ENCODE measurements around the gene GSG1.

Gene GSG1

DNA sequence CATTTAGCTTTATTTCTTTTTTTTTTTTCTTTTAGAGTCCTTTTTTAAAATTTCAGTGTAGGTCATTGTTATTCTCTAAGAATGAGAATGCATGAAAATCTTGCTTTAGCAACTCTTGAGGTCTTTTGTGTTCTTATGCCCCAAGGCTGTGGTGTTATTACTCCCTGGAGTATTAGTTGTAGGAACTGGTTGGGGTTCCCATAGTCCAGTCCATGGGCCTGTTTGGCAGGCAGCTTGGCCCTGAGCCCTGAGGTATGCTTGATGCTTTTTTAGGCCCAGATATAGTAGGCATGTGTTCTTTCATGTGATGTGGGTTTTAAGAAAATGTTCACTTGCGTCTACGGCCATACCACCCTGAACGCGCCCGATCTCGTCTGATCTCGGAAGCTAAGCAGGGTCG is 57.7 kb downstream of the GSG1 start:
- DNase-seq (ENCODE audit: low spot score) (no peak), ATAC-seq (ENCODE audit: low read depth) (no peak)
- no peaks in the 10 kb centered on the region for H3K4me1 ChIP-seq (ENCODE audit: insufficient read depth, poor library complexity, severe bottlenecking)

DNA sequence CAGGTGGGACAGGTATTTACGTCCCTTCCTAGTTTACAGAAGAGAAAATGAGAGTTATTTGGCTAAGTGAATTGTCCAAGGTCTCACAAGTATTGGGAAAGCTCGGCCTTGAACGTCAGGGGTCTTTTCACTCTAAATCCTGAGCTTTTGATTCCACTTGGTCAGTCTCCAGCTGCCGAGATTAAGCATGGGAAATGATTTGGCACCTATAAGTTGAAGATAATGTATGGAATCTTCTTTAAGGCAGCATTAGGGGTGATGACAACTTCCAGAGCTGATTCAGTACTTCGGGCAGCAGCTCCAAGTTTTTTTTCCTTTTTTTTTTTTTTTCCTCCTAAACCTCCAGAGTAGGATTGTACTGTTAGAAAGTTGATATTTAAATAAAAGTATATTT is 58.6 kb downstream of the GSG1 start:
- no peaks in the 10 kb centered on the region for H3K9me3 ChIP-seq (ENCODE audit: severe bottlenecking)
- TF ChIP-seq, protein P1, sequence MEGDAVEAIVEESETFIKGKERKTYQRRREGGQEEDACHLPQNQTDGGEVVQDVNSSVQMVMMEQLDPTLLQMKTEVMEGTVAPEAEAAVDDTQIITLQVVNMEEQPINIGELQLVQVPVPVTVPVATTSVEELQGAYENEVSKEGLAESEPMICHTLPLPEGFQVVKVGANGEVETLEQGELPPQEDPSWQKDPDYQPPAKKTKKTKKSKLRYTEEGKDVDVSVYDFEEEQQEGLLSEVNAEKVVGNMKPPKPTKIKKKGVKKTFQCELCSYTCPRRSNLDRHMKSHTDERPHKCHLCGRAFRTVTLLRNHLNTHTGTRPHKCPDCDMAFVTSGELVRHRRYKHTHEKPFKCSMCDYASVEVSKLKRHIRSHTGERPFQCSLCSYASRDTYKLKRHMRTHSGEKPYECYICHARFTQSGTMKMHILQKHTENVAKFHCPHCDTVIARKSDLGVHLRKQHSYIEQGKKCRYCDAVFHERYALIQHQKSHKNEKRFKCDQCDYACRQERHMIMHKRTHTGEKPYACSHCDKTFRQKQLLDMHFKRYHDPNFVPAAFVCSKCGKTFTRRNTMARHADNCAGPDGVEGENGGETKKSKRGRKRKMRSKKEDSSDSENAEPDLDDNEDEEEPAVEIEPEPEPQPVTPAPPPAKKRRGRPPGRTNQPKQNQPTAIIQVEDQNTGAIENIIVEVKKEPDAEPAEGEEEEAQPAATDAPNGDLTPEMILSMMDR (IDR thresholded peaks at IDR 0.05; ENCODE audit: poor library complexity, severe bottlenecking), result no peak
- no peaks in the 10 kb centered on the region for H3K4me1 ChIP-seq (ENCODE audit: insufficient read depth, poor library complexity, severe bottlenecking)
- H3K27me3 ChIP-seq (ENCODE audit: insufficient read depth, poor library complexity, severe bottlenecking), result no peaks in the 10 kb centered on the region
- H3K27ac ChIP-seq (ENCODE audit: poor library complexity, severe bottlenecking), result no peak overlapping the region
- peak overlapping the region; percentile 77 for H3K4me3 ChIP-seq (ENCODE audit: severe bottlenecking)
- no peak for DNase-seq (ENCODE audit: low spot score)
- no peaks in the 10 kb centered on the region for H3K36me3 ChIP-seq (ENCODE audit: low read depth)
- no peak for ATAC-seq (ENCODE audit: low read depth)

More for the DNA sequence above, 57.7 kb downstream of the GSG1 start:
- TF ChIP-seq, protein P1 (IDR thresholded peaks at IDR 0.05; ENCODE audit: poor library complexity, severe bottlenecking), result no peak
- no peaks in the 10 kb centered on the region for H3K9me3 ChIP-seq (ENCODE audit: severe bottlenecking)
- no peaks in the 10 kb centered on the region for H3K27me3 ChIP-seq (ENCODE audit: insufficient read depth, poor library complexity, severe bottlenecking)
- no peak overlapping the region for H3K4me3 ChIP-seq (ENCODE audit: severe bottlenecking)
- H3K27ac ChIP-seq (ENCODE audit: poor library complexity, severe bottlenecking), result no peak overlapping the region
- H3K36me3 ChIP-seq (ENCODE audit: low read depth), result no peaks in the 10 kb centered on the region

DNA sequence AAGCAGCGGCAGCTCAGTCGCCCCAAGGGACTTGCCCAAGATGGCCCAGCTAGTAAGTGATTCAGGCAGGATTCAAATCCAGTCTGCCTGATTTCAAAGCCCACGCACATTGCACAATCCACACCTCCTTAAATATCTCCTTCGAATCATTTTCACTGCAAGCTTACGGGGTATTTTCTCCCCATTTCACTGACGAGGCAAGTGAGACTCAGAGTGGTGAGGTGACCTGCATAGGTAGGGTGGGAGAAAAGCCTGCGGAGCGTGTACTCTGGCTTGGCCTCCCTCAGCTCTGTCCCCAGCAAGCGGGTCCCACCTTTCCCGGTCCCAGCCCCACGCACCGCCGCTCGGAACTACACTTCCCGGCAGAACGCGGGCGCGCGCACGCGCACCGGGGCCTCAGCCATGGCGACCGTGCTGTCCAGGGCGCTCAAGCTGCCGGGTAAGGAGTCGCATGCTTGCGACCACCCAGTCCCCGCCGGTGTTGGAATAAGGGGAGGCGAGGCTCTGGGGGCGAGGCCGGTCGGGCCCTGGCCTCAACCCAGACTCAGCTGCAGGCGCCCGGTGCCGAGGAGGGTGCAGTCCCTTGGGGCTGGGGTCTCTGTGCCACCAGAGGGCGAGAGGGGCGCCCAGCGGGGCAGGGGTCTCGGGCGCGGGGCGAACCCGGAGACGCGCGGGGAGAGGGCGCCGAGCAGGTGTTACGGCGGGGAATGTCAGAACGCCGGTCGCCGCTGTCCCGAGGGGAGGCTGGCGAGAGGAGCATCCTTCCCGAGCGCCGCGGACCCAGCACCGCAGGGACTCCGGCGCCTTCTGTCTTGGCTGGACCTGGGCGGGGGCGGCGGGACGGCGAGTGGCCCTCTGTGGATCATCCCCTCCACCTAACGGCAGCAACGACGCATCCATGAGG is 59.2 kb downstream of the GSG1 start, which contains the start of gene FAM234B:
Gene FAM234B (plus strand): TSS at position 380 of the 904 bp plus-strand sequence. CDS start 23 bp downstream, at position 403.
- H3K27ac ChIP-seq (ENCODE audit: poor library complexity, severe bottlenecking), result no peak within 1 kb of the TSS
- peak; percentile 93 for ATAC-seq (ENCODE audit: low read depth)
- H3K4me3 ChIP-seq (ENCODE audit: severe bottlenecking), result peak within 1 kb of the TSS; percentile 77
- H3K36me3 ChIP-seq (ENCODE audit: low read depth), result no peaks in the 10 kb centered on the region
- no peak for DNase-seq (ENCODE audit: low spot score)
- TF ChIP-seq, protein P1 (IDR thresholded peaks at IDR 0.05; ENCODE audit: poor library complexity, severe bottlenecking), result no peak
- H3K4me1 ChIP-seq (ENCODE audit: insufficient read depth, poor library complexity, severe bottlenecking), result no peaks in the 10 kb centered on the region
- no peaks in the 10 kb centered on the region for H3K9me3 ChIP-seq (ENCODE audit: severe bottlenecking)
- no peaks in the 10 kb centered on the region for H3K27me3 ChIP-seq (ENCODE audit: insufficient read depth, poor library complexity, severe bottlenecking)

DNA sequence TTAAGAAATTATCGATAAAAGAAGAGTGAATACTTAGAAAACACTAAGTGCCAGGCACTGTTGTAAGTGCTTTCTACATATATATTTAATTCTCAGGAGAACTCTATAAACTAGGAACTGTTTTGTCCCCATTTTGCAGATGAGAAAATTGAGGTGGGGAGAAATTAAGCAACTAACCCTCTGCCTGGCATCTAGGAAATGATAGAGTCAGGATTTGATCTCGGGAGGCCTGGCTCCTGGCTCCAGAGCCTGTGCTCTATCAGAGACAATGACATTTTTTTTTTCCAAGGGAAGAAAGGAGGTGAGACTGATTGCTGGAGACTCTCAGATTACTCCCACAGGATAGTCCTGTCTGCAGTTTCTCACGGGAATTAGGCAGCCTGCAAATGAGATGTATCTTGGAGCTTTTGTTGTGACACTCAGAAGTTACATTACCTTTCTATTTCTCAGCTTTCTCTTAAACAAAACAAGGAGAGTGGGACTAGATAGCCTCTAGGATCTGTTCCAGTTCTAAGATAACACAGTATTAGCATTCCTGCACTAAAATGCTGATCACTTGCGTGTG is 60.7 kb downstream of the GSG1 start:
- DNase-seq (ENCODE audit: low spot score) (no peak), ATAC-seq (ENCODE audit: low read depth) (no peak)
- Histone ChIP-seq H3K36me3 (ENCODE audit: low read depth) (no peaks in the 10 kb centered on the region), H3K4me3 (ENCODE audit: severe bottlenecking) (no peak overlapping the region), H3K9me3 (ENCODE audit: severe bottlenecking) (no peaks in the 10 kb centered on the region), H3K27ac (ENCODE audit: poor library complexity, severe bottlenecking) (no peak overlapping the region), H3K4me1 (ENCODE audit: insufficient read depth, poor library complexity, severe bottlenecking) (no peaks in the 10 kb centered on the region), H3K27me3 (ENCODE audit: insufficient read depth, poor library complexity, severe bottlenecking) (no peaks in the 10 kb centered on the region)
- TF ChIP-seq, protein P1 (IDR thresholded peaks at IDR 0.05; ENCODE audit: poor library complexity, severe bottlenecking), result no peak

All from RWPE2 (cell line).